K562 (cell line): ENCODE data around the gene FHIT. TPM values are rescaled to one million over a fixed set of nuclear protein-coding genes. Genes with fewer than 3 reads are reported as not detected.

Experiments used
- ATAC-seq: fragments of 200-7000 bp; cut with Tn5 transposase; 3 replicates; pipeline ENCODE4 v1.9.1; 2020; ENCODE audit warnings: moderate library complexity
- BruUV-seq: library from RNA; stranded (reverse); fragments of 400-500 nt; replicated peaks from 2 replicates; lab custom pipeline; 2021; lab: Mats Ljungman, UMichigan
- CTCF ChIA-PET: fragments of 300-600 bp; formaldehyde crosslinking; extraction: SDS; loops from one replicate; lab custom pipeline; 2021; ENCODE audit warnings: low intra/inter-chr PET ratio; lab: Yijun Ruan, JAX
- POLR2A ChIA-PET: fragments of 300-600, 350-650 bp; sonication (Branson Sonifier 250); formaldehyde crosslinking; extraction: SDS; loops from one replicate; lab custom pipeline; 2021; ENCODE audit warnings: antibody characterized with exemption, inconsistent platforms; lab: Yijun Ruan, JAX
- DNase-seq, 4 experiments: peaks; one replicate each; pipeline versions ENCODE4 v3.0.0 to v3.0.0-alpha.2; 2011 to 2018; ENCODE audit warnings: low spot score in 3 of 4, mixed read lengths in 3 of 4; ENCODE audit errors: extremely low read depth in 1 of 4
- FAIRE-seq: peaks from 2 replicates; lab custom pipeline; 2011; peaks lifted over from hg19 to GRCh38; lab: Jason Lieb, UNC
- H2AFZ ChIP-seq: 2 replicates; pipeline ENCODE4 v1.6.0; 2011; ENCODE audit warnings: low read depth, low read length, control low read depth, inconsistent platforms
- H3K27ac ChIP-seq: fragments of 200-600 bp; 3 replicates; pipeline ENCODE4 v1.8.0; 2011; ENCODE audit warnings: low read depth, mild to moderate bottlenecking, control low read depth, inconsistent platforms, low read length, moderate library complexity, mixed read lengths; ENCODE audit errors: extremely low read depth
- H3K27me3 ChIP-seq, 2 experiments: fragments of 300-600 bp in 1 of 2; 2 replicates in 1 of 2; 3 replicates in 1 of 2; pipeline versions ENCODE4 v1.6.0 to v1.8.0; 2011; ENCODE audit warnings: inconsistent platforms in 2 of 2, low read length in 2 of 2, mild to moderate bottlenecking in 1 of 2, mixed read lengths in 1 of 2, moderate library complexity in 1 of 2; ENCODE audit not compliant: control insufficient read depth in 2 of 2, insufficient read depth in 2 of 2
- H3K36me3 ChIP-seq: fragments of 300-600 bp; 3 replicates; pipeline ENCODE4 v1.8.0; 2011; ENCODE audit warnings: mild to moderate bottlenecking, low read length, inconsistent platforms; ENCODE audit not compliant: control insufficient read depth, insufficient read depth
- H3K4me1 ChIP-seq, 2 experiments: fragments of 200-600 bp in 1 of 2; replicated peaks in 1 of 2; 2 replicates in 1 of 2; 3 replicates in 1 of 2; pipeline versions ENCODE4 v1.5.1 to v1.8.0; 2011; ENCODE audit warnings: inconsistent platforms in 2 of 2, low read length in 2 of 2, mild to moderate bottlenecking in 1 of 2, mixed read lengths in 1 of 2, moderate library complexity in 1 of 2; ENCODE audit not compliant: control insufficient read depth in 2 of 2, insufficient read depth in 2 of 2
- H3K4me2 ChIP-seq: 2 replicates; pipeline ENCODE4 v1.6.1; 2011; ENCODE audit warnings: low read length, control low read depth, inconsistent platforms, mixed read lengths; ENCODE audit not compliant: insufficient read depth
- H3K4me3 ChIP-seq: fragments of 200-600 bp; sonication (generic), shearing (Covaris generic); 2 replicates; pipeline ENCODE4 v1.5.1; 2016; ENCODE audit warnings: control low read depth, inconsistent platforms
- H3K79me2 ChIP-seq: fragments of 200-600 bp; 3 replicates; pipeline ENCODE4 v1.8.0; 2011; ENCODE audit warnings: low read length, inconsistent platforms; ENCODE audit not compliant: control insufficient read depth, insufficient read depth
- H3K9ac ChIP-seq, 2 experiments: 2 replicates each; pipeline versions ENCODE4 v1.6.0 to v1.6.1; 2011; ENCODE audit warnings: low read depth in 2 of 2, low read length in 2 of 2, control low read depth in 1 of 2, inconsistent platforms in 1 of 2, mild to moderate bottlenecking in 1 of 2, mixed read lengths in 1 of 2; ENCODE audit not compliant: insufficient read depth in 1 of 2
- H3K9me1 ChIP-seq: one replicate; pipeline ENCODE4 v1.6.0; 2011; ENCODE audit warnings: inconsistent platforms, mild to moderate bottlenecking, low read length, moderate library complexity; ENCODE audit not compliant: control insufficient read depth, insufficient read depth
- H3K9me3 ChIP-seq: replicated peaks from 2 replicates; pipeline ENCODE4 v1.5.1; 2011; ENCODE audit warnings: low read depth, low read length, inconsistent platforms; ENCODE audit not compliant: control insufficient read depth, insufficient read depth
- H4K20me1 ChIP-seq: replicated peaks from 2 replicates; pipeline ENCODE4 v1.6.1; 2011; ENCODE audit warnings: low read length, inconsistent platforms, mixed read lengths; ENCODE audit not compliant: control insufficient read depth, insufficient read depth
- ARID1B ChIP-seq: fragments of 450-650 bp; IDR thresholded peaks from 2 replicates; pipeline ENCODE4 v1.6.1; 2016; ENCODE audit warnings: antibody characterized with exemption, mild to moderate bottlenecking, inconsistent platforms
- CCNT2 ChIP-seq: IDR thresholded peaks from 2 replicates; pipeline ENCODE4 v1.6.1; 2011; ENCODE audit warnings: borderline replicate concordance, low read depth, mild to moderate bottlenecking, moderate library complexity, mixed read lengths, low read length; ENCODE audit not compliant: insufficient read length; ENCODE audit errors: extremely low read depth
- ESRRA ChIP-seq: fragments of 450-650 bp; IDR thresholded peaks from 2 replicates; pipeline ENCODE4 v1.6.1; 2014; ENCODE audit warnings: low read depth, mild to moderate bottlenecking, moderate library complexity, borderline replicate concordance
- ETV6 ChIP-seq, 3 experiments: fragments of 150-350 bp in 1 of 3; sonication (generic) in 1 of 3; formaldehyde crosslinking in 1 of 3; IDR thresholded peaks; 2 replicates each; pipeline versions ENCODE4 v1.6.1 to v1.8.0; 2014 to 2022; ENCODE audit warnings: borderline replicate concordance in 2 of 3, low read depth in 2 of 3, antibody characterized with exemption in 1 of 3, low read length in 1 of 3, mild to moderate bottlenecking in 1 of 3, missing genetic modification reagents in 1 of 3
- HOMEZ ChIP-seq: fragments of 250-450 bp; sonication (Bioruptor Pico); IDR thresholded peaks from 2 replicates; pipeline ENCODE4 v1.4.0; 2020; ENCODE audit warnings: mild to moderate bottlenecking, moderate library complexity
- HSF4 ChIP-seq: fragments of 250-450 bp; sonication (Bioruptor Pico); IDR thresholded peaks from 2 replicates; pipeline ENCODE4 v2.1.2; 2022; ENCODE audit warnings: mild to moderate bottlenecking, moderate library complexity, borderline replicate concordance
- KLF13 ChIP-seq: fragments of 450-650 bp; IDR thresholded peaks from 2 replicates; pipeline ENCODE4 v1.6.1; 2016; ENCODE audit warnings: missing genetic modification characterization, low read depth, mild to moderate bottlenecking, missing compliant biosample characterization, moderate library complexity, borderline replicate concordance
- MCM3 ChIP-seq: fragments of 450-650 bp; IDR thresholded peaks from 2 replicates; pipeline ENCODE4 v1.6.1; 2016
- PRPF4 ChIP-seq: fragments of 200-400 bp; formaldehyde crosslinking; IDR thresholded peaks from one replicate; pipeline ENCODE4 v1.6.1; 2017; ENCODE audit warnings: low read length, low read depth, mild to moderate bottlenecking; ENCODE audit not compliant: insufficient read depth, poor library complexity, severe bottlenecking
- PTBP1 ChIP-seq: fragments of 200-400 bp; formaldehyde crosslinking; IDR thresholded peaks from 2 replicates; pipeline ENCODE4 v1.6.1; 2017; ENCODE audit warnings: low read depth, low read length
- RB1 ChIP-seq: fragments of 450-650 bp; IDR thresholded peaks from 2 replicates; pipeline ENCODE4 v1.6.1; 2017; ENCODE audit warnings: low read depth, mild to moderate bottlenecking
- RBM15 ChIP-seq: fragments of 200-400 bp; formaldehyde crosslinking; IDR thresholded peaks from 2 replicates; pipeline ENCODE4 v1.6.1; 2018; ENCODE audit warnings: mild to moderate bottlenecking, low read length, moderate library complexity; ENCODE audit not compliant: insufficient read depth
- RFX7 ChIP-seq: fragments of 250-450 bp; sonication (Bioruptor Pico); IDR thresholded peaks from 2 replicates; pipeline ENCODE4 v1.5.1; 2021; ENCODE audit warnings: mild to moderate bottlenecking
- SMARCA4 ChIP-seq: fragments of 450-650 bp; IDR thresholded peaks from 2 replicates; pipeline ENCODE4 v1.6.1; 2016
- SMARCB1 ChIP-seq: IDR thresholded peaks from 2 replicates; pipeline ENCODE4 v1.6.1; 2011; ENCODE audit warnings: improper control_type of control experiment, low read depth; ENCODE audit not compliant: insufficient read length
- U2AF1 ChIP-seq: fragments of 200-400 bp; formaldehyde crosslinking; optimal IDR thresholded peaks from 2 replicates; pipeline ENCODE3; 2017; ENCODE audit warnings: mild to moderate bottlenecking, low read depth, low read length, moderate library complexity
- WHSC1 ChIP-seq: IDR thresholded peaks from one replicate; pipeline ENCODE4 v1.6.1; 2012; ENCODE audit warnings: low read length, control low read depth, inconsistent platforms
- ZBTB9 ChIP-seq: fragments of 450-650 bp; formaldehyde crosslinking; IDR thresholded peaks from 2 replicates; pipeline ENCODE4 v1.4.0; 2020; ENCODE audit warnings: mild to moderate bottlenecking, moderate library complexity
- WGBS: fragments of 100-300 bp; shearing (Covaris generic); methylation state at CpG from one replicate; pipeline ENCODE4 v1.1.6; 2016; ENCODE audit warnings: low coverage, mixed read lengths; ENCODE audit not compliant: insufficient coverage; ENCODE audit errors: missing lambda C conversion rate; 5-methylcytosine and 5-hydroxymethylcytosine counted together
- in situ Hi-C: fragments of 300-500 bp; cut with MboI; formaldehyde crosslinking; loops from 4 replicates; pipeline ENCODE4 v1.15.0; 2018; ENCODE audit warnings: inconsistent platforms, mixed read lengths
- intact Hi-C: fragments of 100-400 bp; cut with micrococcal nuclease; formaldehyde crosslinking; loops from 2 replicates; pipeline ENCODE4 v1.14.2; 2022
- polyA plus RNA-seq, 8 experiments: library from polyadenylated mRNA; depleted of rRNA in 4 of 8; stranded (reverse) in 5 of 8; unstranded in 3 of 8; fragments of >200 nt; fragmentation: Nextera tagmentation in 2 of 8; fragmentation: Illumina TruSeq in 1 of 8; extraction: Ambion mirVana in 2 of 8; extraction: Trizol in 1 of 8; gene quantifications; 2 replicates each; pipeline versions ENCODE4 v1.2.1 to v1.2.3, GENCODE V29; 2011 to 2014; ENCODE audit warnings: inconsistent platforms in 1 of 8, missing spikeins in 1 of 8
- total RNA-seq, 7 experiments: library from RNA; depleted of rRNA in 6 of 7; stranded (reverse); fragments of >200 nt in 6 of 7; fragmentation: Illumina TruSeq in 2 of 7; extraction: Trizol in 2 of 7; gene quantifications; 2 replicates each; pipeline versions ENCODE4 v1.2.1 to v1.2.3, GENCODE V29; 2011 to 2021; ENCODE audit warnings: low replicate concordance in 1 of 7
- TF ChIP-seq, protein P1 (sequence below): fragments of 450-650 bp; IDR thresholded peaks from 2 replicates; pipeline ENCODE4 v1.6.1; 2018; ENCODE audit warnings: mild to moderate bottlenecking, low read depth; ENCODE audit not compliant: partially characterized antibody

The FHIT gene
- total and polyA plus RNA-seq, 9 of the 15 experiments (the other 6 are each of a cell fraction or from before 2014, with no cell fraction given): 1.7 to 9.1 (median 4.3) TPM

GRCh38 chr3:60290122-60290492 lies 961.1 kb downstream of the FHIT start:
- H3K27me3 ChIP-seq: no peaks in the 10 kb centered on the region
- no peaks in the 10 kb centered on the region for H3K36me3 ChIP-seq
- no peak overlapping the region for H3K9ac ChIP-seq
- no peak for DNase-seq
- no peak overlapping the region for H3K4me2 ChIP-seq
- peak overlapping the region; percentile 44; the same call in 1 of the 3 replicates for H3K27ac ChIP-seq
- intact Hi-C loops (no loop called here), in situ Hi-C loops (no loop called here)
- WGBS: 46% methylated on average over 1 of the region's 1 CpG
- H3K9me3 ChIP-seq: 0 out of 2 replicates have a peak, but pooled peaks cover 2% of the 10 kb centered on the region
- H3K4me3 ChIP-seq: no peak overlapping the region
- FAIRE-seq: no peak
- TF ChIP-seq WHSC1: no peak
- no peak for TF ChIP-seq RB1
- no peak for TF ChIP-seq PRPF4
- no peak for TF ChIP-seq HSF4 (CRISPR knock-in tag)
- TF ChIP-seq KLF13 (tag): no peak
- TF ChIP-seq PTBP1: no peak
- TF ChIP-seq ETV6 (IDR thresholded peaks at IDR 0.05; ENCODE audit: borderline replicate concordance in 1 of 2, low read depth in 2 of 2, low read length in 1 of 2): no peak
- no peak for TF ChIP-seq ETV6 (CRISPR knock-in tag; IDR thresholded peaks at IDR 0.05; ENCODE audit: borderline replicate concordance)
- TF ChIP-seq CCNT2: no peak
- TF ChIP-seq ZBTB9 (CRISPR knock-in tag): no peak
- TF ChIP-seq MCM3: no peak
- TF ChIP-seq SMARCA4: no peak
- TF ChIP-seq U2AF1: no peak
- no peak for TF ChIP-seq ESRRA
- no peak for TF ChIP-seq RFX7 (CRISPR knock-in tag)
- no peak for TF ChIP-seq RBM15
- TF ChIP-seq HOMEZ (CRISPR knock-in tag): no peak
- TF ChIP-seq ARID1B: no peak
- TF ChIP-seq, protein P1, sequence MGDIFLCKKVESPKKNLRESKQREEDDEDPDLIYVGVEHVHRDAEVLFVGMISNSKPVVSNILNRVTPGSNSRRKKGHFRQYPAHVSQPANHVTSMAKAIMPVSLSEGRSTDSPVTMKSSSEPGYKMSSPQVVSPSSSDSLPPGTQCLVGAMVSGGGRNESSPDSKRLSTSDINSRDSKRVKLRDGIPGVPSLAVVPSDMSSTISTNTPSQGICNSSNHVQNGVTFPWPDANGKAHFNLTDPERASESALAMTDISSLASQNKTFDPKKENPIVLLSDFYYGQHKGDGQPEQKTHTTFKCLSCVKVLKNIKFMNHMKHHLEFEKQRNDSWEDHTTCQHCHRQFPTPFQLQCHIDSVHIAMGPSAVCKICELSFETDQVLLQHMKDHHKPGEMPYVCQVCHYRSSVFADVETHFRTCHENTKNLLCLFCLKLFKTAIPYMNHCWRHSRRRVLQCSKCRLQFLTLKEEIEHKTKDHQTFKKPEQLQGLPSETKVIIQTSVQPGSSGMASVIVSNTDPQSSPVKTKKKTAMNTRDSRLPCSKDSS: no peak
- no peak for TF ChIP-seq SMARCB1
- H3K4me1 ChIP-seq: peaks cover 0 to 20% of the 10 kb centered on the region in 2 experiments; a peak in 2 of 5 replicates
- CTCF ChIA-PET: no interaction called here
- POLR2A ChIA-PET: interaction anchor here (0.8 to 1.7 kb wide), 3 partner anchors 8 to 13 kb away, joined by 4 to 7 read pairs (median 4); no protein-coding TSS in a partner anchor
- ATAC-seq: peak; percentile 53
- peak overlapping the region; percentile 79 for H2AFZ ChIP-seq
- H3K79me2 ChIP-seq: no peaks in the 10 kb centered on the region
- H4K20me1 ChIP-seq: no peaks in the 10 kb centered on the region
- H3K9me1 ChIP-seq: no peaks in the 10 kb centered on the region
- no TSS peak for BruUV-seq
